A673 (cell line): ENCODE measurements around the gene PPP1R13L.

Experiments used
- CTCF ChIP-seq: fragments of 300-800, 200-600 bp; sonication (generic); conservative IDR thresholded peaks from 2 replicates; pipeline ENCODE4 v1.5.1; 2017; ENCODE audit warnings: low read depth, mild to moderate bottlenecking, antibody characterized with exemption, low read length, moderate library complexity, mixed read lengths
- EZH2 ChIP-seq: fragments of 200-600 bp; sonication (generic); IDR thresholded peaks from 2 replicates; pipeline ENCODE4 v1.6.1; 2017; ENCODE audit warnings: borderline replicate concordance, low read depth, mild to moderate bottlenecking, mixed read lengths, antibody characterized with exemption, low read length; ENCODE audit not compliant: poor library complexity, severe bottlenecking

- TF ChIP-seq CTCF (no peak), EZH2 (no peak)
Observed at GRCh38 chr19:45346449-45346848, 58.4 kb downstream of the PPP1R13L start.
